MG63 (cell line): ENCODE measurements around the gene RBCK1. TPM values are rescaled to one million over a fixed set of nuclear protein-coding genes. Genes with fewer than 3 reads are reported as not detected.
A peak's percentile ranks its signal among the peaks of the same experiment; 100 is the strongest.
"Not testable (repeated sequence)": the region's sequence is repeated elsewhere in the genome, so short reads cannot be mapped to it uniquely, and the experiment has no call there.

ENCODE experiments used
- DNase-seq: peaks from one replicate; pipeline ENCODE4 v3.0.0-alpha.2; 2020
- H3K27me3 ChIP-seq: fragments of 250-450 bp; sonication (Bioruptor Pico); 2 replicates; pipeline ENCODE4 v1.5.1; 2020; ENCODE audit warnings: mild to moderate bottlenecking, moderate library complexity
- H3K36me3 ChIP-seq: fragments of 250-450 bp; sonication (Bioruptor Pico); 2 replicates; pipeline ENCODE4 v1.5.1; 2020; ENCODE audit warnings: mild to moderate bottlenecking, moderate library complexity
- H3K4me3 ChIP-seq: fragments of 250-450 bp; sonication (Bioruptor Pico); 2 replicates; pipeline ENCODE4 v1.5.1; 2020; ENCODE audit warnings: mild to moderate bottlenecking, moderate library complexity
- H3K9me3 ChIP-seq: fragments of 250-450 bp; sonication (Bioruptor Pico); 2 replicates; pipeline ENCODE4 v1.5.1; 2020; ENCODE audit warnings: mild to moderate bottlenecking, moderate library complexity
- total RNA-seq: library from RNA; depleted of rRNA; stranded (reverse); fragments of >200 nt; shearing (Covaris generic); gene quantifications from 2 replicates; pipeline ENCODE4 v1.2.3, GENCODE V29; 2014; ENCODE audit warnings: low replicate concordance

Gene RBCK1
- total RNA-seq, 1 experiment from 2014 or later: 68.7 TPM

DNA sequence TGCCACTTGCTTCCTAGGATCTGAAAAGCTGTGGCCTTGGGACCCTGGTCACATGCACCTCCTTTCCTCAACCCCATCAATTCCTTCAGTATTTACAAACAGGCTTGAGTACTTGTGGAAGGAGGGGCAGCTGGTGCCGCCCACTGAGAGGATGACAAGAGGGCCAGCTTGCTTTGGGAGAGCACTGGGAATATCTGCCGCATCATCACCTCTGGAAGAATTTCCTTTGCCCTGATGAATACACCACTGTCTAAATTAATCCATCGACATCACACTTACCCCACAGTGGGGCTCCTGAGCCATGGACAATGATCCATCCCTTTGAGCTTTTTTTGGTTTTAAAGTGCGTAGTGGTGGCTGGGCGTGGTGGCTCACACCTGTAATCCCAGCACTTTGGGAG, 28.4 kb downstream of the RBCK1 start:
- DNase-seq: no peak
- Histone ChIP-seq H3K36me3 (peaks cover 11% of the 10 kb centered on the region), H3K4me3 (no peak overlapping the region), H3K9me3 (no peaks in the 10 kb centered on the region), H3K27me3 (no peaks in the 10 kb centered on the region)

DNA sequence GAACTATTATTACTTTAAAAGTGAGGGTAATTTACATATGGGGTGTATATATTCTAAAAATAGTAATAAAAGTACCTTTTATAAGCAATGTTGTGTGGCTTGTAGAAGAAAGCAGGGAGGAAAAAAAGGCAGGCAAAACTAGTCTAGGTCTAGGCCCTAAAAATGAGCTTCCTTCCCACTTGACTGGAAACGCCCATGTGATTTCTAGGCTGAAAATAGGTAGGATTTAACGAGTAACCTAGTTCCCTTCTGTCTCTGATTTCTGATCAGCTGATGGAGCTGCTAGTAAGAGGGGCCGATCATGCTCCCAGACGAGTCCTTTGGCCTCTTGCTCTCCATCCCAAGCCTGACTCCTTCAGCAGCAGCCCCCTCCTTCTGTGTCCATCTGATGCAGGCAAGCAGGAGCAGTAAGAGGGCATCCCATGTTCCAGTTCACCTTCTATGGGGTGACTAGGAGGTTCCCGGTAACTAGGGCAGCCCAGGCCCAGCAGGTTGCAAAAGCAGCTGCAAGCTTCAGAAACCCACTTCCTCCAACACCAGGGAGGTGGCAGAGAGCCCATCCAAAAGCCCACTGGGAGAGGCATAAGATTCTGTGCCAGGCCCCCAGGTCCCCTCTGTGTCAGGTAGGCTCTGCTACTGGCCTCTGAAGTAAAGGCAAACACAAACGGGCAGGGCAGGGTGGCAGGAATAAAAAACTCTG, 29.8 kb downstream of the RBCK1 start:
- DNase-seq: no peak
- Histone ChIP-seq H3K27me3 (no peaks in the 10 kb centered on the region), H3K36me3 (peaks cover 14% of the 10 kb centered on the region), H3K4me3 (no peak overlapping the region), H3K9me3 (no peaks in the 10 kb centered on the region)

GRCh38 chr20:438571-439469, 30.7 kb downstream of the RBCK1 start:
- H3K27me3 ChIP-seq: no peaks in the 10 kb centered on the region
- no peak overlapping the region for H3K4me3 ChIP-seq
- DNase-seq: no peak
- H3K9me3 ChIP-seq: no peaks in the 10 kb centered on the region
- peaks cover 14% of the 10 kb centered on the region for H3K36me3 ChIP-seq

- no peaks in the 10 kb centered on the region for H3K27me3 ChIP-seq
- H3K36me3 ChIP-seq: peaks cover 19% of the 10 kb centered on the region
- H3K4me3 ChIP-seq: no peak overlapping the region
- DNase-seq: no peak
- H3K9me3 ChIP-seq: no peaks in the 10 kb centered on the region
Observed at GRCh38 chr20:440148-440547, 32.0 kb downstream of the RBCK1 start.

GRCh38 chr20:440636-441035, 32.5 kb downstream of the RBCK1 start:
- Histone ChIP-seq H3K4me3 (no peak overlapping the region), H3K36me3 (peaks cover 19% of the 10 kb centered on the region), H3K9me3 (no peaks in the 10 kb centered on the region), H3K27me3 (no peaks in the 10 kb centered on the region)
- peak; percentile 22 for DNase-seq

DNA sequence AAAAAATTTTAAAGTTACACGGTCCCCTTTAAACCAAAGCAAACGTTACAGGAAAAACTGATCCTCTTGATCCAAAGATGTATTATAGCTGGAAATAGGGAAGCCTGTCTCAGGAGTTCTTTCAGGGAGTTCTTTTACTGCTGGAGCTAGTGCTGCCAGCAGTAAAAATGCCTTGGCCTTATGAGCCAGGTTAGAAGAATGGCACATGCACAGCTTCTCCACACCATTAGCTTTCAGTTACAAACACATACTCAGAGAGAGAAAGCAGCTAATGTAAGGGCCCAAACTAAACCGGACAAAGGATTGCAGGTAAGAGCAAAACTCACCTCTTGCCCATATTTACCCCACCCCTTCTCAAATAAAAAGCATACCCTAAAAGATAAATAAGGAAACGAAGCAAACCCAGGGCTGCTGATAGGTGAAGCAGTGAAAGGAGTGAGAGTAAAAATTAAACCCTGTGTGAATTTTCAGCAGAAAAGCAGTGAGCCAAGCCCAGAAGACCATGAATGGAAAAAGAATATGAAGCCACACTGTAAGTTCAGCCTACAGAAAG, 35.2 kb downstream of the RBCK1 start:
- H3K27me3 ChIP-seq: no peaks in the 10 kb centered on the region
- H3K4me3 ChIP-seq: no peak overlapping the region
- no peak for DNase-seq
- no peaks in the 10 kb centered on the region for H3K9me3 ChIP-seq
- H3K36me3 ChIP-seq: peaks cover 19% of the 10 kb centered on the region

DNA sequence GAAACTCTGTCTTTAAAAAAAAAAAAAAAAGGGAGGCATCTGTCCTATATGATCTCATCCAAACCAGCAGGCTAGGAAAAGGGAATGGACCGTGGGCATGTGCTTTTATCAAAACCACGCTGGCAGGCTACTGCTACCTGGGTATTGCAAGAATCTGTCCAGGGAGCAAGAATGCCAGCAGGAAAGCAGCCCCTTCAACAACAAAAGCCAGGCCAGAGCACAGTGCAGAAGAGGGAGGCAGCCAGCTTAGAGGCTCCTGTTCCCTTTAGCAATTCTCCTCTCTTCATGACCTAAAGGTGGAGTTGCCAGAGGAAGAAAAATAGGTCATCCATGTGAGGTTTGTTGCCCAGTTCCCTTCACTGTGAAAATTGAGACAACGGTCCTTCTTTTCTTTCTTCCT, 36.0 kb downstream of the RBCK1 start:
- Histone ChIP-seq H3K36me3 (peaks cover 16% of the 10 kb centered on the region), H3K9me3 (no peaks in the 10 kb centered on the region)
- no peak for DNase-seq

DNA sequence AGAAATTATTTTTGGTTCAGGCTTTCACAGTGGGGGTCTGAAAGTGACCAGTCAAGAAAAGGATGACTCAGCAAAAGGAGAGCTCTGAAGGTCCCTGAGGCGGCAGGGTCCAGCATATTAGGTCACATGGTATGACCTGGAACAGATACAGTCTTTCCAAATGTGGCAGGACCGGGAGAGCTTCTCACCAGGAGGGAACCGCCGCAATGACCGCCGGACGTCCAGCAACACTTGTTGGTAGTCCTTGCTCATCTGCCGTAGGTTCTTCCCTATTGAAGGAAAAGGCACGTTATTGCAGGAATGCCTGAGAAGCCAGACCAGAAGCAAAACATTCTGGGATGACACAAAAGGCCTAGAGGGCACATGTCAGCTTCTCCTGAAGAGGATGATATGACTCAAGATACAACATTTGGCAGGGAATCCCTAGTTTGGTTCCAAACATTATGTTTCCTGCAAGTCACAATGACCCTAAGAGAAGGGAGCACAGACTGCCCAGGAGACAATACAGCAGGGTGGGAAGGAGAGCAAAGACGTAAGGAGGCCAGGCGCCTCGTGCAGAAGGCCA, 36.8 kb downstream of the RBCK1 start:
- peak; percentile 9 for DNase-seq
- no peaks in the 10 kb centered on the region for H3K27me3 ChIP-seq
- peaks cover 13% of the 10 kb centered on the region for H3K36me3 ChIP-seq
- H3K9me3 ChIP-seq: no peaks in the 10 kb centered on the region
- no peak overlapping the region for H3K4me3 ChIP-seq

More for the DNA sequence above, 36.0 kb downstream of the RBCK1 start:
- Histone ChIP-seq H3K27me3 (no peaks in the 10 kb centered on the region), H3K4me3 (no peak overlapping the region)

DNA sequence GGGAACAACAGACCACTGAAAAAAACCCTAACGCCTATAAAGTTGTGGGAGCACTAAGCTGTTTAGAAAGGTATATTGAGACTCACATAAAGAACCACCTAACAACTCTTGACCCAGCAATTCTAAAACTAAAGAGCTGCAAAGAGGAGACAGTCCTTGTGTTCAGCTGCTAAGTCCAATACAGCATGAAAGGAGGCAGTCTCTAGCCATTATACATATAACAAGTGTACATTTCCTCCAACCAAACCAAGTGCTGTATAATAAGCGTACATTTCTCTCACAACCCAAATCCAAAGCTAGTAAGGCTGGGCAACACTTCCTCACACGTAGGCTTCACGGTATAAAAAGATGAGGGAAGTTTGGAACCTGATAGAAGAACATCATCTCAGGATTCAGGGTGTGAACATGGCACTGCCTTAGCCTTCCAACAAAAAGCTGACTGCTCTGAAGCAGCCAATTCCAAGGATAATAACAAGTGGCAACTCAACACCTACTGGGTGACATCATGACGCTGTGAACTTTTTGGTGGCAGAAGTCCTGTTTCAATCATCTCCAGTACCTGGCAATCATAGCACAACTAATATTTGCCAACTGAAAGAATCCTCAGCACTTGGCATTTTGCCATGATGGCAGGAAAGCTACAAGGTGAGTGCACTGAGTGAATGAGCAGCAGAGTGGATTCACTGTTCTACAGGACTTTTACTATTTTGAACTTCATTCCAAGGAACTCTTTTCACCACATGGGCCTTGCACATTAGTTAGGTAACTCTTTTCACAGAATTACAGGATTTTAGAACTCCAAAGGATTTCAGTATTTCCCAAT, 37.6 kb downstream of the RBCK1 start:
- H3K27me3 ChIP-seq: no peaks in the 10 kb centered on the region
- no peak overlapping the region for H3K4me3 ChIP-seq
- H3K36me3 ChIP-seq: peaks cover 13% of the 10 kb centered on the region
- no peak for DNase-seq
- no peaks in the 10 kb centered on the region for H3K9me3 ChIP-seq

DNA sequence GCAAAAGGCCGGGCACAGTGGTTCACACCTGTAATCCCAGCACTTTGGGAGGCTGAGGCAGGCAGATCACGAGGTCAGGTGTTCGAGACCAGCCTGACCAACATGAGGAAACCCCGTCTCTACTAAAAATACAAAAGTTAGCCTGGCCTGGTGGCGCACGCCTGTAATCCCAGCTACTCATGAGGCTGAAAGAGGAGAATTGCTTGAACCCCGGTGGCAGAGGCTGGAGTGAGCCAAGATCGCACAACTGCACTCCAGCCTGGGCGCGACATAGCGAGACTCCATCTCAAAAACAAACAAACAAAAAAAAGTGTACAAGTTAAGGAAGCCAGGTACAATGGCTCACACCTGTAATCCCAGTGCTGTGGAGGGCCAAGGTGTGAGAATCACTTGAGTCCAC, 43.9 kb downstream of the RBCK1 start:
- H3K4me3 ChIP-seq, DNase-seq, H3K36me3 ChIP-seq, H3K27me3 ChIP-seq, H3K9me3 ChIP-seq: not testable (repeated sequence)

GRCh38 chr20:454951-455350, 46.9 kb downstream of the RBCK1 start:
- Histone ChIP-seq H3K4me3 (no peak overlapping the region), H3K36me3 (no peaks in the 10 kb centered on the region; the same call in 1 of the 2 replicates)

GRCh38 chr20:458776-459175, 50.7 kb downstream of the RBCK1 start:
- H3K9me3 ChIP-seq: no peaks in the 10 kb centered on the region
- DNase-seq: no peak

More at GRCh38 chr20:454951-455350, 46.9 kb downstream of the RBCK1 start:
- H3K9me3 ChIP-seq: no peaks in the 10 kb centered on the region
- no peak for DNase-seq
- H3K27me3 ChIP-seq: no peaks in the 10 kb centered on the region

DNA sequence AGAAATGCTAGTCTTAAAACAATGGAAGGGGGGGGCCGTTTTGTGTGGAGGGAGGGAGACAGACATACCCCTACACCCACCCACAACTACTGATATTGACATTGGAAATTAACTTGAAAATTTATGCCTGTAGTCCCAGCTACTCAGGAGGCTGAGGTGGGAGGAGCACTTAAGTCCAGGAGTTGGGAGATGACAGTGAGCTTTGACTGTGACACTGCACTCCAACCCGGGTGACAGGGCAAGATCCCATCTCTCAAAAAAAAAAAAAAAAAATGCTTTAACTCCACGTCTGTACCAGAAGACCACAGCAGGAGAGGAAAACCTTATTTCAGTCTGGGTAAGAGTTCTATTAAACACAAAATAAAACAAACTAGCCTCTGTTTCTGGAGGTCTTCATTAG, 52.1 kb downstream of the RBCK1 start:
- H3K27me3 ChIP-seq: no peaks in the 10 kb centered on the region
- H3K36me3 ChIP-seq: no peaks in the 10 kb centered on the region; the same call in 1 of the 2 replicates
- no peak overlapping the region for H3K4me3 ChIP-seq
- no peaks in the 10 kb centered on the region for H3K9me3 ChIP-seq
- no peak for DNase-seq

More at GRCh38 chr20:458776-459175, 50.7 kb downstream of the RBCK1 start:
- Histone ChIP-seq H3K4me3 (no peak overlapping the region), H3K27me3 (no peaks in the 10 kb centered on the region), H3K36me3 (no peaks in the 10 kb centered on the region; the same call in 1 of the 2 replicates)

DNA sequence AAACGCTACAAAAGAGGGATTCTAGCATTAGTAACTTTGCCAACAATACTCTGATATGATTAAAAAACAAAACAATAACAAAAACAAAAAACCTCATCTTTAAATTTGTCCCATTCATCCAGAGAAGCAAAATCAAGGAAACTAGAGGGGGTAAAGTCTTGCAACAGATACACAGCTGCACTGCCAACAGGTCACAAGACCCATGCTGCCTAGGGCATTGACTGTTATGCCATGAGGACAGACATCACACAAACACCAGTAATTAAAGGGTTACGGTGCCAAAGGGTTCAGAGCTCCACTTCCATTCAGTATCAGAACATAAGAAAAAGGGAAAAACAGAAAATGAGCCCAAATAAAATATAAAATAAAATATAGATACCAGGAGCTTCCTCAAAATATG, 52.6 kb downstream of the RBCK1 start:
- Histone ChIP-seq H3K36me3 (no peaks in the 10 kb centered on the region; the same call in 1 of the 2 replicates), H3K27me3 (no peaks in the 10 kb centered on the region), H3K9me3 (no peaks in the 10 kb centered on the region), H3K4me3 (peak overlapping the region; percentile 71)
- DNase-seq: no peak

DNA sequence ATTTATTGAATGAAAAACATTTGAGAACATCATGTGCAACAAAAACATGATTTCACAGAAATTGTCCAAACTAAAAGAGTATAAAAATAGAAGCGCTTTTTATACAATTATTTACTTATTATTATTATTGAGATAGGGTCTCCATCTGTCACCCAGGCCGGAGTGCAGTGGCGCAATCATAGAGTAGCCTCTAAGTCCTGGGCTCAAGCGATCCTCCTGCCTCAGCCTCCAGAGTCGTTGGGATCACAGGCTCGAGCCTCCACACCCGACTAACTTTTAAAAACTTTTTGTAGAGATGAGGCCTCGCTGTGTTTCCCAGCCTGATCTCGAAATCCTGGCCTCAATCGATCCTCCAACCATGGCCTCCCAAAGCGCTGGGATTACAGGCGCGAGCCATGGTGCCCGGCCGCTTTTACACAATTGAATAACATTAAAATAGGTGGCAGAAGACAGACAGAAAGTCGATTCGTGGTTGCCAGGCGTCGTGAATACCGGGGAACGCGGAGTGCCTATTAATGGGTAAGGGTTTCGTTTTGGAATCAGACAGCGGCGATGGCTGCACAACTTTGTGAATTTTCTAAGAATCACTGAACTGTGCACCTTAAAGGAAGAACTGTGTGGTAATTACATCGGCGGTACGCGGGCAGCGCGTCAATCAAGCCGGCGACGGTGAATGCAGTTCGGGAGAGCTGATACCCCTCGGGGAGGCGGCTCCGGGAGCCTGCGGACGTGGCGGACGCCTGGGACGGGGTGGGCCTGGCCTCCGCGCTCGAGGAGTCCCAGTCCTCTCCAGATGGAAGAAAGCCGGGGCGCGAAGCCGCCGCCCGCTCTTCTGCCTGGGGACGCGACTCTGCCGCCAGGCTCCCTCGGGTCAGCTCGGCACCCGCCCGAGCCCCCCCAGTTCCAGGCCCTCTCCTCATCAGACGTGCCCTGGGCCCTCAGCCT, 53.4 kb downstream of the RBCK1 start:
- peak overlapping the region; percentile 71 for H3K4me3 ChIP-seq
- no peaks in the 10 kb centered on the region for H3K9me3 ChIP-seq
- no peaks in the 10 kb centered on the region; the same call in 1 of the 2 replicates for H3K36me3 ChIP-seq
- peak; percentile 45 for DNase-seq
- no peaks in the 10 kb centered on the region for H3K27me3 ChIP-seq
